Testis (tissue), 2 donors: Measurements from ENCODE around the gene SLC36A2.

Experiments used
- POLR2A ChIP-seq: fragments of 450-650 bp; IDR thresholded peaks from one replicate; pipeline ENCODE4 v1.6.1; 2017; ENCODE audit warnings: antibody characterized with exemption, mild to moderate bottlenecking, moderate library complexity
- TF ChIP-seq, protein P1 (sequence below), 3 experiments: fragments of 450-650 bp in 2 of 3; fragments of 200-600 bp in 1 of 3; sonication (generic) in 1 of 3; IDR thresholded peaks; one replicate each; pipeline ENCODE4 v1.5.1; 2016 to 2019; ENCODE audit warnings: antibody characterized with exemption in 3 of 3, mild to moderate bottlenecking in 2 of 3, moderate library complexity in 1 of 3

DNA sequence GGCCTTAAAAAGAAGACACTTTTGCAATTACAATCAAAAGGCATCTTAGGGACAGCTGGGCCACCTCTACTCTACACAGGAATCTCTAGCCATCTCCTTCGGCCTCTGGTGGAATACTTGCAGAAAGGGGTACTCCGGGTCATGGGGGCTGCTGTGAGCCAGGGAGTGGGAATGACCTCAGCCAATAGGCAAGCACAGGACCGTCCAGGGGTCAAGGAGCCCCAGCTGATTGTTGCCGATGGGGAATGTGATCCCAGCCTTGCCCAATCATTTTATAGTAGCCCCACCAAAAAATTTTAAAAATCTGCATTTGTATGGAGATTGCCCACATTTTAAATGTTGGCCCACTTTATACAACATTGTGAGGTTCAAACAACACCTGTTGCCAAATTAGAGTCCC is 26.9 kb downstream of the SLC36A2 start:
- TF ChIP-seq, protein P1, sequence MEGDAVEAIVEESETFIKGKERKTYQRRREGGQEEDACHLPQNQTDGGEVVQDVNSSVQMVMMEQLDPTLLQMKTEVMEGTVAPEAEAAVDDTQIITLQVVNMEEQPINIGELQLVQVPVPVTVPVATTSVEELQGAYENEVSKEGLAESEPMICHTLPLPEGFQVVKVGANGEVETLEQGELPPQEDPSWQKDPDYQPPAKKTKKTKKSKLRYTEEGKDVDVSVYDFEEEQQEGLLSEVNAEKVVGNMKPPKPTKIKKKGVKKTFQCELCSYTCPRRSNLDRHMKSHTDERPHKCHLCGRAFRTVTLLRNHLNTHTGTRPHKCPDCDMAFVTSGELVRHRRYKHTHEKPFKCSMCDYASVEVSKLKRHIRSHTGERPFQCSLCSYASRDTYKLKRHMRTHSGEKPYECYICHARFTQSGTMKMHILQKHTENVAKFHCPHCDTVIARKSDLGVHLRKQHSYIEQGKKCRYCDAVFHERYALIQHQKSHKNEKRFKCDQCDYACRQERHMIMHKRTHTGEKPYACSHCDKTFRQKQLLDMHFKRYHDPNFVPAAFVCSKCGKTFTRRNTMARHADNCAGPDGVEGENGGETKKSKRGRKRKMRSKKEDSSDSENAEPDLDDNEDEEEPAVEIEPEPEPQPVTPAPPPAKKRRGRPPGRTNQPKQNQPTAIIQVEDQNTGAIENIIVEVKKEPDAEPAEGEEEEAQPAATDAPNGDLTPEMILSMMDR (IDR thresholded peaks at IDR 0.05) = no peak
- TF ChIP-seq POLR2A = no peak
